RWPE2 (cell line): Measurements from ENCODE around the gene ACSS2.

ENCODE experiments used
- ATAC-seq: fragments of 200-7000 bp; cut with Tn5 transposase; 3 replicates; pipeline ENCODE4 v1.9.1; 2021; ENCODE audit warnings: low read depth
- DNase-seq: peaks from one replicate; pipeline ENCODE4 v3.0.0-alpha.2; 2020; ENCODE audit warnings: low spot score
- H3K27ac ChIP-seq: fragments of 450-650 bp; 2 replicates; pipeline ENCODE4 v1.5.1; 2017; ENCODE audit warnings: mild to moderate bottlenecking; ENCODE audit not compliant: poor library complexity, severe bottlenecking
- H3K27me3 ChIP-seq: fragments of 250-450 bp; sonication (Bioruptor Pico); 2 replicates; pipeline ENCODE4 v1.5.1; 2021; ENCODE audit warnings: mild to moderate bottlenecking, moderate library complexity; ENCODE audit not compliant: insufficient read depth, poor library complexity, severe bottlenecking
- H3K36me3 ChIP-seq: fragments of 250-450 bp; sonication (Bioruptor Pico); 2 replicates; pipeline ENCODE4 v1.5.1; 2020; ENCODE audit warnings: low read depth, mild to moderate bottlenecking, moderate library complexity
- H3K4me1 ChIP-seq: fragments of 250-450 bp; sonication (Bioruptor Pico); 2 replicates; pipeline ENCODE4 v1.5.1; 2021; ENCODE audit warnings: mild to moderate bottlenecking, moderate library complexity; ENCODE audit not compliant: insufficient read depth, poor library complexity, severe bottlenecking
- H3K4me3 ChIP-seq: fragments of 250-450 bp; sonication (Bioruptor Pico); 2 replicates; pipeline ENCODE4 v1.5.1; 2021; ENCODE audit warnings: mild to moderate bottlenecking, moderate library complexity; ENCODE audit not compliant: severe bottlenecking
- H3K9me3 ChIP-seq: fragments of 250-450 bp; sonication (Bioruptor Pico); 2 replicates; pipeline ENCODE4 v1.5.1; 2021; ENCODE audit warnings: mild to moderate bottlenecking, moderate library complexity; ENCODE audit not compliant: severe bottlenecking
- CTCF ChIP-seq: fragments of 450-650 bp; IDR thresholded peaks from one replicate; pipeline ENCODE4 v1.5.1; 2017; ENCODE audit warnings: mild to moderate bottlenecking, moderate library complexity; ENCODE audit not compliant: poor library complexity, severe bottlenecking

ACSS2 gene

GRCh38 chr20:34852298-34852697, 24.1 kb upstream of the ACSS2 start:
- H3K36me3 ChIP-seq: peaks cover 4% of the 10 kb centered on the region; the same call in 1 of the 2 replicates
- ATAC-seq: no peak

GRCh38 chr20:34859367-34859766, 17.0 kb upstream of the ACSS2 start:
- no peaks in the 10 kb centered on the region for H3K36me3 ChIP-seq
- H3K27ac ChIP-seq: no peak overlapping the region
- no peak overlapping the region for H3K4me3 ChIP-seq
- no peaks in the 10 kb centered on the region for H3K4me1 ChIP-seq
- ATAC-seq (no peak), DNase-seq (peak; percentile 88)
- H3K9me3 ChIP-seq: no peaks in the 10 kb centered on the region
- no peaks in the 10 kb centered on the region for H3K27me3 ChIP-seq
- no peak for TF ChIP-seq CTCF

More at GRCh38 chr20:34852298-34852697, 24.1 kb upstream of the ACSS2 start:
- no peaks in the 10 kb centered on the region for H3K4me1 ChIP-seq
- TF ChIP-seq CTCF: no peak
- H3K27me3 ChIP-seq: no peaks in the 10 kb centered on the region
- H3K4me3 ChIP-seq: no peak overlapping the region
- no peaks in the 10 kb centered on the region for H3K9me3 ChIP-seq
- no peak overlapping the region for H3K27ac ChIP-seq
- DNase-seq: no peak

- no peak for TF ChIP-seq CTCF
- no peaks in the 10 kb centered on the region for H3K36me3 ChIP-seq
- ATAC-seq (no peak), DNase-seq (peak; percentile 79)
- H3K27me3 ChIP-seq: no peaks in the 10 kb centered on the region
- no peaks in the 10 kb centered on the region for H3K9me3 ChIP-seq
- no peak overlapping the region for H3K4me3 ChIP-seq
- no peaks in the 10 kb centered on the region for H3K4me1 ChIP-seq
- H3K27ac ChIP-seq: no peak overlapping the region
Observed at GRCh38 chr20:34859826-34860545, 16.4 kb upstream of the ACSS2 start.

DNA sequence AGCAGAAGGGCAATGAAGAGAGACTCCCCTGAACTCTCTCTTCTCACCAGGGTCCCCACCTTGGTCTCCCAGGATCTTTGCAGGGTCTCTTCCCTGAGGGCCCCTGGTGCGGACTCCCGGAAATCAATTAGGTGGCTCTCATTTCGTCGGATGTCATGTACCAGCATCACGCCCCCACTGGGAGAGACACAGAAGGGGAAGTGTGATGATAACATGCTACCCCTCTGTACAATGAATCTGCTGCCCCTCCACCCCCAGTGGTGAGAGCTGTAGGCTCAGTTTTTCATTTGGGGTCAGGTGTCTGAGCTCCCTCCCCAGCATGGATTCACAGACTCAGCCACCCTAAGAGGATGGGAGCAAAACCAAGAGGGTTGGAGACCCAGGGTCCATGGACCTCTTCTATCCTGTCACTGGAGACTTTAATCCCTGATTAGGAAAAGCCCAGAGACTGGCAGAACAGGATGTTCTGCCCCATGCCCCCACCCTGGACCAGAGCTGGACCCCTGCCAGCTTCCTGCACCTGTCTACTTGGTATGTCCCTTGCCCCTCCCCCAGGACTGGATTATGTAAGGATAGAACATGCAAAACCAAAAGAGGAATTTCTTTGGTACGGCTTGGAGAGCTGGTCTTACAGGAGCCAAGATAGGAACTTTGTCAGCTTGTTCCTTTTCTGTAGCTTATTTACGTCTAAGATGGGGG, 14.9 kb upstream of the ACSS2 start:
- ATAC-seq (peak; percentile 15; the same call in 1 of the 3 replicates), DNase-seq (peak; percentile 87)
- no peaks in the 10 kb centered on the region for H3K36me3 ChIP-seq
- no peaks in the 10 kb centered on the region for H3K9me3 ChIP-seq
- H3K27ac ChIP-seq: no peak overlapping the region
- no peak for TF ChIP-seq CTCF
- no peaks in the 10 kb centered on the region for H3K27me3 ChIP-seq
- H3K4me1 ChIP-seq: no peaks in the 10 kb centered on the region
- H3K4me3 ChIP-seq: no peak overlapping the region

DNA sequence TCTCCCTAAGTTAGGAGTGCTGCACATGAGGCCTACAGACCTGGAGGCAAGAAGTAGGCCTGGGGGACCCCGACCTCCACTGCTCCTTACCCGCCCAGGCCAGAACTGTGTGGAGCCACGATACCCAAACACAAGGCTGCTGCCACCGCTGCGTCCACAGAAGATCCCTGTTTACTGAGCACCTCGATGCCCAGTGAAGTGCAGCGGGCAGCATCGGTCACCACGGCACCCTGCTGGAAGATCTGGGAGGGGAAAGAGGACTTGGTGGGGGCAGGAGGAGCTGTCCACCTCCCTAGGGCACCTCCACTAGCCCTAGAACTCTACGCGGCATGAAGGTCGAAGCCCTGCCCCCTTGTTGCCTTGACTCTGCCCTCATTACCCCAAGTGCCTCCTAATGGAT, 13.7 kb upstream of the ACSS2 start:
- H3K36me3 ChIP-seq: no peaks in the 10 kb centered on the region
- H3K4me1 ChIP-seq: no peaks in the 10 kb centered on the region
- no peak for DNase-seq
- no peaks in the 10 kb centered on the region for H3K9me3 ChIP-seq
- TF ChIP-seq CTCF: no peak
- no peak overlapping the region for H3K27ac ChIP-seq
- no peak overlapping the region for H3K4me3 ChIP-seq
- no peaks in the 10 kb centered on the region for H3K27me3 ChIP-seq
- ATAC-seq: no peak
